GM18861 (cell line): ENCODE measurements around the gene CACNB2.
"Not testable (repeated sequence)": the region's sequence is repeated elsewhere in the genome, so short reads cannot be mapped to it uniquely, and the experiment has no call there.

Experiments used
- ATAC-seq: cut with Tn5 transposase; IDR thresholded peaks from one replicate; pipeline ENCODE4 v1.9.1; 2021; ENCODE audit not compliant: unreplicated experiment

Gene CACNB2

GRCh38 chr10:18438361-18439126 is 298.3 kb downstream of the CACNB2 start:
- no peak for ATAC-seq

- ATAC-seq: no peak
These were observed 299.4 kb downstream of the CACNB2 start for GRCh38 chr10:18439601-18440000.

- ATAC-seq: not testable (repeated sequence)
These were observed 305.4 kb downstream of the CACNB2 start for GRCh38 chr10:18445635-18446034.

GRCh38 chr10:18446205-18446604 is 306.0 kb downstream of the CACNB2 start:
- no peak for ATAC-seq

GRCh38 chr10:18449611-18450026 is 309.4 kb downstream of the CACNB2 start:
- ATAC-seq: peak; percentile 3

- peak; percentile 35 for ATAC-seq
These were observed 310.1 kb downstream of the CACNB2 start for GRCh38 chr10:18450298-18450697.

- ATAC-seq: no peak
These were observed 315.1 kb downstream of the CACNB2 start for GRCh38 chr10:18455086-18455884.

- ATAC-seq: peak; percentile 99
These were observed 316.8 kb downstream of the CACNB2 start for GRCh38 chr10:18456984-18457383.

GRCh38 chr10:18460032-18460431 is 319.8 kb downstream of the CACNB2 start:
- ATAC-seq: no peak

- ATAC-seq: no peak
These were observed 323.5 kb downstream of the CACNB2 start for GRCh38 chr10:18463673-18464211.

GRCh38 chr10:18469125-18469524 is 328.9 kb downstream of the CACNB2 start:
- no peak for ATAC-seq

GRCh38 chr10:18472977-18473376 is 332.8 kb downstream of the CACNB2 start:
- no peak for ATAC-seq

- ATAC-seq: no peak
These were observed 333.3 kb downstream of the CACNB2 start for GRCh38 chr10:18473424-18474117.

GRCh38 chr10:18474118-18474455 is 333.9 kb downstream of the CACNB2 start:
- no peak for ATAC-seq

GRCh38 chr10:18476076-18476647 is 335.9 kb downstream of the CACNB2 start:
- ATAC-seq: no peak

- no peak for ATAC-seq
These were observed 338.1 kb downstream of the CACNB2 start for GRCh38 chr10:18478354-18478753.

- no peak for ATAC-seq
These were observed 339.3 kb downstream of the CACNB2 start for GRCh38 chr10:18479502-18479901.

GRCh38 chr10:18483516-18484186 is 343.4 kb downstream of the CACNB2 start:
- ATAC-seq: no peak

- no peak for ATAC-seq
These were observed 346.2 kb downstream of the CACNB2 start for GRCh38 chr10:18486438-18486837.

GRCh38 chr10:18490755-18491154 is 350.5 kb downstream of the CACNB2 start:
- no peak for ATAC-seq
